ENCODE data around the gene TCF7.
"Not testable (repeated sequence)": the region's sequence is repeated elsewhere in the genome, so short reads cannot be mapped to it uniquely, and the experiment has no call there.

Gene TCF7

DNA sequence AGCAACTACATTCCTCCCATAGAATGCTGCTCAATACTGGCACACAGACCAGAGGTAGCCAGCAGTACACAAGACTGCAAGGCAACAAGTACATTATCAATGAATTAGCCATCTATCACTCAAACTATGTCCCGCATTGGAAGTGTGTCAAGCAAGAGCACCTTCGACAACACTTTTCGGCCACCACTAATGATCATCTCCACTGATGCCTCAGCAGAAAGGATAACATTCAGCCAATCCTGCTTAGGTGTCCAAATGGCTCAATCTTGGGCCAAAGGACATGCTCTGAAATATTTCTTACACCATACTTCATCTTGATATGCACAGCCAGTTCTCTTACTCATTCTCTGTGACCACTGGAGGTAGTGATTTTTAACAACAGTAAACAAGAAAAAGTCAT is 37.2 kb downstream of the TCF7 start:
- Histone ChIP-seq H3K4me3 (ENCODE audit: low read depth in 1 of 5, low read length in 5 of 5) (no peak overlapping the region), H3K27ac (ENCODE audit: low read depth, low read length) (no peak overlapping the region), H3K9ac (ENCODE audit: low read length in 5 of 5) (no peak overlapping the region), H3K27me3 (ENCODE audit: control insufficient read depth in 5 of 5, insufficient read depth in 4 of 5, low read length in 5 of 5) (no peaks in the 10 kb centered on the region), H3K4me1 (ENCODE audit: control insufficient read depth in 5 of 5, insufficient read depth in 5 of 5, low read length in 5 of 5) (peaks cover 4 to 17% (median 12%) of the 10 kb centered on the region in 5 donors), H3K36me3 (ENCODE audit: control insufficient read depth in 5 of 5, insufficient read depth in 5 of 5, low read length in 5 of 5) (peaks cover 44 to 87% (median 72%) of the 10 kb centered on the region in 5 donors), H3K9me3 (ENCODE audit: control insufficient read depth in 5 of 5, low read length in 5 of 5) (no peaks in the 10 kb centered on the region)

DNA sequence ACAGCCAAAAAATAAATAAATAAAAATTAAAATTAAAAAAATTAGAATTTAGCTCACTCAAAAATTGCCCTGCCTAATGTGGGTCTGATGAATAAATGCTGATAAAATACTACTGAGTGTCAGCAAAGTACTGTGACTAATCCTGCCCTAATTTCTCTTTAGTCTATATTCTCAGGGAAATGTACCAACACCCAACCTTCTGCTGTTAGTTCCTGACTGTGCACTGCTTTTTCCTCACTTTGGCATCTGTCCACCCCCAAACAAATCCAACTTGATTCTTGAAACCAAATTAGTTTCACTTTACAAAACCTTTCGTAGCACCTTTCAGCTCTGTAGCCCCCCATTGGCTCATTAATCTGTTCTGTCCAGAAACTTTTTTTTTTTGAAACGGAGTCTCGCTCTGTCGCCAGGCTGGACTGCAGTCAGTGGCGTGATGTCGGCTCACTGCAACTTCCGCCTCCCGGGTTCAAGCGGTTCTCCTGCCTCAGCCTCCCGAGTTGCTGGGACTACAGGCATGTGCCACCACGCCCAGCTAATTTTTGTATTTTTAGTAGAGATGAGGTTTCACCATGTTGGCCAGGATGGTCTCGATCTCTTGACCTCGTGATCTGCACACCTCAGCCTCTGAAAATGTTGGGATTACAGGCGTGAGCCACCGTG is 37.8 kb downstream of the TCF7 start:
- not testable (repeated sequence) for H3K27ac ChIP-seq (ENCODE audit: low read depth, low read length); H3K27me3 ChIP-seq (ENCODE audit: control insufficient read depth in 5 of 5, insufficient read depth in 4 of 5, low read length in 5 of 5); H3K4me3 ChIP-seq (ENCODE audit: low read depth in 1 of 5, low read length in 5 of 5); H3K9me3 ChIP-seq (ENCODE audit: control insufficient read depth in 5 of 5, low read length in 5 of 5); H3K9ac ChIP-seq (ENCODE audit: low read length in 5 of 5)
- peaks cover 4 to 17% (median 12%) of the 10 kb centered on the region in 5 donors for H3K4me1 ChIP-seq (ENCODE audit: control insufficient read depth in 5 of 5, insufficient read depth in 5 of 5, low read length in 5 of 5)
- H3K36me3 ChIP-seq (ENCODE audit: control insufficient read depth in 5 of 5, insufficient read depth in 5 of 5, low read length in 5 of 5): peaks cover 49 to 87% (median 68%) of the 10 kb centered on the region in 5 donors

DNA sequence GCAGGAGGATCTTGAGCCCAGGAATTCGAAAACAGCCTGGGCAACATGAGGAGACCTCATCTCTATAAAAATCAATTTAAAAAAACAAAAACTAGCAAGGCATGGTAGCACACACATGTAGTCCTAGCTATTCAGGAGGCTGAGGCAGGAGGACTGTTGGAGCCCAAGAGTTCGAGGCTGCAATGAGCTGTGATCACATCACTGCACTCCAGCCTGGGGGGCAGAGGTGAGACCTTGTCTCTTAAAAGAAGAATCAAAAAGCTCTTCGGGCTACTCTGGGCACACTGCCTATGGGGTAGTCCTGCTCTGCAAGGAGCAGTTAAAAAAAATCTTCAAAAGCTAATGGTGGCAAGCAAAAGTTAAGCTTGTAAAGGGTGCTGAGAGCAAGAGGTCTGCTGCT is 38.8 kb downstream of the TCF7 start:
- H3K9ac ChIP-seq (ENCODE audit: low read length in 5 of 5): no peak overlapping the region
- H3K9me3 ChIP-seq (ENCODE audit: control insufficient read depth in 5 of 5, low read length in 5 of 5): no peaks in the 10 kb centered on the region
- no peak overlapping the region for H3K27ac ChIP-seq (ENCODE audit: low read depth, low read length)
- H3K4me1 ChIP-seq (ENCODE audit: control insufficient read depth in 5 of 5, insufficient read depth in 5 of 5, low read length in 5 of 5): peaks cover 4 to 17% (median 12%) of the 10 kb centered on the region in 5 donors
- no peaks in the 10 kb centered on the region for H3K27me3 ChIP-seq (ENCODE audit: control insufficient read depth in 5 of 5, insufficient read depth in 4 of 5, low read length in 5 of 5)
- peaks cover 59 to 91% (median 74%) of the 10 kb centered on the region in 5 donors for H3K36me3 ChIP-seq (ENCODE audit: control insufficient read depth in 5 of 5, insufficient read depth in 5 of 5, low read length in 5 of 5)
- H3K4me3 ChIP-seq (ENCODE audit: low read depth in 1 of 5, low read length in 5 of 5): no peak overlapping the region

DNA sequence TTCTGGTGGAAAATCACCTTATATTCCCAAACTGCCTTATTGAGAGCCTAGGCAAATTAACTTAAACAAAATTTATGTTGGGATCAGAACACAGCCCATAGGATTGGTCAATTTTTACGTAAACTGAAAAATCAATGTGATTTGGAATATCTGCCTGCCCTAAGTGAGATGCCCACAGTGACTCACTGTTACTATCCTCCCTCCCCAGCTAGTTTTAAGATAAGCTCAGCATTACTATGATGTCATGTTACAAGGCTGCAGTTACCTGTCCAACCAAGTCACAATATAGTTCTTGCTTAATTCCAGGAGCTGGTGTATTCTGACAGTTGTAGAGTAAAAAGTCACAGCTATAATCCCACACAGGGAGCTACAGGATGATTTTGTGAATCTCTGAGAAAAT is 39.2 kb downstream of the TCF7 start:
- peaks cover 63 to 93% (median 76%) of the 10 kb centered on the region in 5 donors for H3K36me3 ChIP-seq (ENCODE audit: control insufficient read depth in 5 of 5, insufficient read depth in 5 of 5, low read length in 5 of 5)
- no peak overlapping the region for H3K27ac ChIP-seq (ENCODE audit: low read depth, low read length)

DNA sequence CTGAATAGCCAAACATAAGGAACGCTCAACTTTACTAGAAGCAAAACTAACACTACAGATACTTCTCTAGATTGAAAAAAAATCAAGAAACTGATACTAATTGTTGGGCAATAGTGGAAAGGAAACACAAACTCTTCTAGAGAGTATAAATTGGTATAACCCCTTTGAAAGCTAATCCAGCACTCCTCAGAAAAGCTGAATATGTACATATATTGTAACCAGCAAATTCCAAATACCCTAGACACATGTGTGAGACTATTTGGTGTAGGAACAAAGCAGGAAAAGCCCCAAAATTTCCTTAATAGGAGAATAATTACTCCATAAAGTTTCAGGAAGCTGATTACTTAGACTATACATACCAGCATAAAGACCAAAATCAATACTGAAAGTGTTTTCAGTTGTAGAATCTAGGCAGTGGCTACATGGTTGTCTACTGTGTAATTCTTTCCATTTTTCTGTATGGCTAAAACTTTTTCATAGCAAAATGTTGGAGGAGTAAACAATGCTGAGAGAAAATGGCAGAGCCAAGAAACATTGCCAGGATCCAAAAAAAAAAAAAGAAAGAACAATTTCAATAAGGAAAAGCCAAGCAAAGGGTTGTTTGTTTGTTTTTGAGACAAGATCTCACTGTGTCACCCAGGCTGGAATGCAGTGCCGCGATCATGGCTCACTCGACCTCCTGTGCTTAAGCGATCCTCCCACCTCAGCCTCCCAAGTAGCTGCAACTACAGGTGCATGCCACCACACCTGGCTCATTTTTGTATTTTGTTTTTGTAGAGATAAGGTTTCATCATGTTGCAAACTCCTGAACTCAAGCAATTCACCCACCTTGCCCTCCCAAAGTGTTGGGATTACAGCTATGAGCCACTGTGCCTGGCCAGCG is 47.3 kb downstream of the TCF7 start:
- no peak overlapping the region for H3K9ac ChIP-seq (ENCODE audit: low read length in 5 of 5)
- H3K9me3 ChIP-seq (ENCODE audit: control insufficient read depth in 5 of 5, low read length in 5 of 5): peaks cover 0 to 2% (median 0%) of the 10 kb centered on the region in 5 donors
- no peaks in the 10 kb centered on the region for H3K27me3 ChIP-seq (ENCODE audit: control insufficient read depth in 5 of 5, insufficient read depth in 4 of 5, low read length in 5 of 5)
- H3K4me1 ChIP-seq (ENCODE audit: control insufficient read depth in 5 of 5, insufficient read depth in 5 of 5, low read length in 5 of 5): no peaks in the 10 kb centered on the region
- H3K36me3 ChIP-seq (ENCODE audit: control insufficient read depth in 5 of 5, insufficient read depth in 5 of 5, low read length in 5 of 5): peaks cover 48 to 88% (median 58%) of the 10 kb centered on the region in 5 donors
- no peak overlapping the region for H3K4me3 ChIP-seq (ENCODE audit: low read depth in 1 of 5, low read length in 5 of 5)
- no peak overlapping the region for H3K27ac ChIP-seq (ENCODE audit: low read depth, low read length)

More for the DNA sequence above, 39.2 kb downstream of the TCF7 start:
- H3K4me3 ChIP-seq (ENCODE audit: low read depth in 1 of 5, low read length in 5 of 5): no peak overlapping the region
- H3K9ac ChIP-seq (ENCODE audit: low read length in 5 of 5): no peak overlapping the region
- no peaks in the 10 kb centered on the region for H3K9me3 ChIP-seq (ENCODE audit: control insufficient read depth in 5 of 5, low read length in 5 of 5)
- peaks cover 4 to 17% (median 12%) of the 10 kb centered on the region in 5 donors for H3K4me1 ChIP-seq (ENCODE audit: control insufficient read depth in 5 of 5, insufficient read depth in 5 of 5, low read length in 5 of 5)
- H3K27me3 ChIP-seq (ENCODE audit: control insufficient read depth in 5 of 5, insufficient read depth in 4 of 5, low read length in 5 of 5): no peaks in the 10 kb centered on the region

DNA sequence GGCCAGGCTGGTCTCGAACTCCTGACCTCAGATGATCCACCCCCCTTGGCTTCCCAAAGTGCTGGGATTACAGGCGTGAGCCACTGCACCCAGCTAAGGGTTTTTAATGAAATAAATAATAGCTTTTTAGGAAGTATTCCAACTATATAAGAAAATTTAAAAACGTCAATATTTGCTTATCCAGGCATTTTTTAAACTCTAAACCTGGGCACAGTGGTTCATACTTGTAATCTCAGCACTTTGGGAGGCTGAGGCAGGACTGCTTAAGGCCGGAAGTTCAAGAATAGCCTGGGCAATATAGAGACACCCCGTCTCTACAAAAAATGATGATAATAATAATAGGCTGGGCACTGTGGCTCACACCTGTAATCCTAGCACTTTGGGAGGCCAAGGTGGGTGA is 48.1 kb downstream of the TCF7 start:
- Histone ChIP-seq H3K4me1 (ENCODE audit: control insufficient read depth in 5 of 5, insufficient read depth in 5 of 5, low read length in 5 of 5) (no peaks in the 10 kb centered on the region), H3K27me3 (ENCODE audit: control insufficient read depth in 5 of 5, insufficient read depth in 4 of 5, low read length in 5 of 5) (no peaks in the 10 kb centered on the region), H3K4me3 (ENCODE audit: low read depth in 1 of 5, low read length in 5 of 5) (no peak overlapping the region), H3K27ac (ENCODE audit: low read depth, low read length) (no peak overlapping the region), H3K36me3 (ENCODE audit: control insufficient read depth in 5 of 5, insufficient read depth in 5 of 5, low read length in 5 of 5) (peaks cover 45 to 87% (median 58%) of the 10 kb centered on the region in 5 donors), H3K9ac (ENCODE audit: low read length in 5 of 5) (no peak overlapping the region), H3K9me3 (ENCODE audit: control insufficient read depth in 5 of 5, low read length in 5 of 5) (peaks cover 0 to 2% (median 0%) of the 10 kb centered on the region in 5 donors)

DNA sequence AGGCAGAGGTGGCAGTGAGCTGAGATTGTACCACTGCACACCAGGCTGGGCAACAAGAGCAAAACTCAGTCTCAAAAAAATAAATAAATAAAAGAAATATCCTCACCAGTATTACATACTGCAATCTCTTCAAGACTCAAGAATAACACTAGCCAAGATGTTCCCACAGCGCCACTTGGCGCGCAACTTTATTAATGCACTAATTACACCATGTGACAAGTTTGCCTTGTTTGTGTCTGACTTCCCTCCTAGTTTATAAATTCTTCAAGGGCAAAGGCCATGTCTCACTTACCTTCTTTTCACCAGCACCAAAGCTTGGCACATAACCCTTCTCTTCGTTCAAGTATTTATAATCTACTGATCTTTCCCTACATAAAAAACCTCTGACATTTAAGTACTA is 57.5 kb downstream of the TCF7 start:
- Histone ChIP-seq H3K9me3 (ENCODE audit: control insufficient read depth in 5 of 5, low read length in 5 of 5) (no peaks in the 10 kb centered on the region), H3K36me3 (ENCODE audit: control insufficient read depth in 5 of 5, insufficient read depth in 5 of 5, low read length in 5 of 5) (peaks cover 32 to 55% (median 45%) of the 10 kb centered on the region in 5 donors), H3K4me3 (ENCODE audit: low read depth in 1 of 5, low read length in 5 of 5) (no peak overlapping the region), H3K27ac (ENCODE audit: low read depth, low read length) (no peak overlapping the region), H3K4me1 (ENCODE audit: control insufficient read depth in 5 of 5, insufficient read depth in 5 of 5, low read length in 5 of 5) (peaks cover 2 to 29% (median 18%) of the 10 kb centered on the region in 5 donors), H3K9ac (ENCODE audit: low read length in 5 of 5) (no peak overlapping the region), H3K27me3 (ENCODE audit: control insufficient read depth in 5 of 5, insufficient read depth in 4 of 5, low read length in 5 of 5) (no peaks in the 10 kb centered on the region)

DNA sequence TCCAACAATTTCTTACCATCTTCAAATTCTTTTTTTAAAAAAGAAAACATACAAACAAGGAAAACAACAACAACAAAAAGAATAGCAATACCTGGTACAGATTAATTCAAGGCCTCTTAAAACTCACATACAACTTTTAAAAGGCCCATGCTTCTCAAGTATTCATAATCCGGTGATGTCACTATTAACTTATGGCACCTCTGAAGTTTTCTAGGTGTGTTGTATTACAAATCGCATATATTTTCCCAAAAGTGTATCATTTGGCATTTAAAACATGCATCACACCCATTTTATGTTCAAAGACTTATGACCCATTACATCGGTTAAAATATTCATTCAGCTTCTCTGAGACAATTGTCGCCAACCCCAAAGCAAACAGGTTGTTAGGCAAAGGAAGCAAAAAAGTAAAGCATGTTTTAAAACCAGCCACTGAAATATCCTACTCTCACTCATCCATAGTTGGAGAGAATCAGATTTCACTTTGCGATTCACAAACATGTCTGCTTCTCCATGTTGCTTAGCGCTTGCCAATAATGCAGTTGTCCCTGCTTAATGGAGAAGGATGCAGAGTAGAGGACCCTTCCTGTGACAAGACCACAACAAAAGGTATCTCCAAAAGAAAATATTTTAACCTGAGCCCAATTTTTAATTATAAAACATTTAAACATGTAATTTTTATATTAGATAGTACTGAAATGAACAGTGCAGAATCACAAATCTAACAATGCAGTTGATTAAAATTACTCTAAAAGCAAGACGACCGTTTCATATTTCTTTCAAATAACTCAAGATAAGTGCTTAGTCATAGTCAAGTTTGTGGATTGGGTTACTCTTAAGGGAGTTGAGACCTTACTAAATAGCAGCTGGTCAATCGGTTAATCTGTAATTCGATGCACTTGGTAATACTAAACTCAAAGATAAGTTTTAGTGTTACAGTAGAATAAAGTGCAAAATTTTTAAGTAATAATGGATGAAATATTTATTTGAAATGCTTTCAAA is 60.7 kb downstream of the TCF7 start:
- no peaks in the 10 kb centered on the region for H3K9me3 ChIP-seq (ENCODE audit: control insufficient read depth in 5 of 5, low read length in 5 of 5)
- peak overlapping the region; percentile 98 for H3K27ac ChIP-seq (ENCODE audit: low read depth, low read length)

DNA sequence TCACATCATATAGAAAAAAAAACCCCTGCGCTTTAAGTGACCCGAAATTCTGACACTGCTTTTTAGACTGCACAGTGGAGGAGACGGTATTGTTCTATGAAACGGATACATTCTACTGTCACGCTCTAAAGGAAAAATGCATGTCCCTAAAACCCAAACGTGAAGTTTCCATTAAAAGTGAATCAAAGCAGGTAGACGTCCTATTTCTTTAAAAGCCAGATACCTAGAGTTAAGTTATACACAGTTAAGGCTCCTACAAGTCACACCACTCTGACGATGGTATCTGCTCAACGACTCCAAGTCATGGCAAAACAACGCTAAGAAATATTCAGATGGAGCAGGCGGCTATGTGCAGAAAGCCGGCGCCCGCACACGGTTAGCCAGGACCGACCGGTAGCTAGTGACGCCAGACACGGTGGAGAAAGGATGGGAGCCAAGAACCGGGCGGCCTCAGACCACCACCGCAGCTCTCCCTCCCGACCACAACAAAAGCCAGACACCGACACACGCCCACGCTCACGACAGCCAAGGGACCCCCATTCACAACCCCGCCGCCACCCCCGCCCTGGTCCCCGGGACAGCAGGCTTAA is 61.5 kb downstream of the TCF7 start:
- H3K4me3 ChIP-seq (ENCODE audit: low read depth in 1 of 5, low read length in 5 of 5): peak overlapping the region; percentile 94 to 98 (median 96)
- peak overlapping the region; percentile 98 for H3K27ac ChIP-seq (ENCODE audit: low read depth, low read length)
- H3K9ac ChIP-seq (ENCODE audit: low read length in 5 of 5): peak overlapping the region; percentile 91 to 100 (median 98)
- no peaks in the 10 kb centered on the region for H3K27me3 ChIP-seq (ENCODE audit: control insufficient read depth in 5 of 5, insufficient read depth in 4 of 5, low read length in 5 of 5)
- peaks cover 2 to 38% (median 27%) of the 10 kb centered on the region in 5 donors for H3K4me1 ChIP-seq (ENCODE audit: control insufficient read depth in 5 of 5, insufficient read depth in 5 of 5, low read length in 5 of 5)
- peaks cover 10 to 21% (median 18%) of the 10 kb centered on the region in 5 donors for H3K36me3 ChIP-seq (ENCODE audit: control insufficient read depth in 5 of 5, insufficient read depth in 5 of 5, low read length in 5 of 5)
- H3K9me3 ChIP-seq (ENCODE audit: control insufficient read depth in 5 of 5, low read length in 5 of 5): no peaks in the 10 kb centered on the region

More for the DNA sequence above, 60.7 kb downstream of the TCF7 start:
- Histone ChIP-seq H3K27me3 (ENCODE audit: control insufficient read depth in 5 of 5, insufficient read depth in 4 of 5, low read length in 5 of 5) (no peaks in the 10 kb centered on the region), H3K36me3 (ENCODE audit: control insufficient read depth in 5 of 5, insufficient read depth in 5 of 5, low read length in 5 of 5) (peaks cover 19 to 30% (median 27%) of the 10 kb centered on the region in 5 donors), H3K4me1 (ENCODE audit: control insufficient read depth in 5 of 5, insufficient read depth in 5 of 5, low read length in 5 of 5) (peaks cover 2 to 38% (median 27%) of the 10 kb centered on the region in 5 donors), H3K4me3 (ENCODE audit: low read depth in 1 of 5, low read length in 5 of 5) (peak overlapping the region; percentile 94 to 98 (median 96)), H3K9ac (ENCODE audit: low read length in 5 of 5) (peak overlapping the region; percentile 91 to 100 (median 98))

All from subcutaneous abdominal adipose tissue (tissue), 5 donors.